ENCODE measurements around the gene KCTD4.

Gene KCTD4

GRCh38 chr13:45174478-45174877 lies 26.4 kb downstream of the KCTD4 start:
- DNase-seq, result no peak

GRCh38 chr13:45168555-45168930 lies 32.3 kb downstream of the KCTD4 start:
- DNase-seq, result no peak

GRCh38 chr13:45167611-45168554 lies 33.0 kb downstream of the KCTD4 start:
- DNase-seq, result no peak

- no peak for DNase-seq
These were observed 34.0 kb downstream of the KCTD4 start for GRCh38 chr13:45166858-45167257.

GRCh38 chr13:45162821-45163220 lies 38.0 kb downstream of the KCTD4 start:
- DNase-seq, result no peak

DNA sequence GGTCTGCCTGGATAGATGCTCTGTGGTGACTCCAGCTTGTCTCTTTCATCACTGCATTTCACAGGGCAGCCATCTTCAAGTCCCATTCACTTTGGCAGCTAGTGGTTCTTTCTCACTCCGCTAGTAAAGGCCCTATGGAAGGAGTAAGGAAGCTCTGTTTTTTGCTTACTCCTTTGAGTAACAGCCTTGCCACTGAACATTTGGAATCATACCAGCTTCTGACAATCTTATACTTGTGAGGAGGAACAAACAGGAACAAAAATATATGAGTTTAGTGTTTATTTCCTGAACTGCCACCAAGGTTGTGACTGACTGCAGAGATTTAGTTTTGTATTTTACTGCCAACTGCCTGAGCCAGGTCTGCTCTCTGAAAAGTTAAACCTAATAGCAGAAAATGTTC lies 38.7 kb downstream of the KCTD4 start:
- DNase-seq, result no peak

GRCh38 chr13:45156565-45157361 lies 44.1 kb downstream of the KCTD4 start:
- DNase-seq, result no peak

DNA sequence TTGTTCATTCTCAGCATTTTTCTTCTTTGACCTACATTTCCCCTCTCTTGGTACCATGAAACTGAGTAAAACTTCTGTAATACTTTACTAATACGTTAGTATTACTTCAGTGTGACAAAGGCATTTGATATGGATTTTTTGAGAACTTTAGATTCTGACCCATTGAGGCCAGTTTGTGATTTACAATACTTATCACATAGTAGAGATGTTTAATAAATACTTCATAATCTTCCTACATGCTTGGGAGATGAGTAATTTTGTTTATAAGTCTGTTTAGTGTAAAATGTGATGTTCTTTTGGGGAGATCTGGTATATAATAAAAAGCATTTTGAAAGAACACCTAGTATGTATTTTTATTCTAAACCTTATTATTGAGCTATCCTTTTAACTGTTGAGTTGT lies 50.9 kb downstream of the KCTD4 start:
- DNase-seq, result no peak

DNA sequence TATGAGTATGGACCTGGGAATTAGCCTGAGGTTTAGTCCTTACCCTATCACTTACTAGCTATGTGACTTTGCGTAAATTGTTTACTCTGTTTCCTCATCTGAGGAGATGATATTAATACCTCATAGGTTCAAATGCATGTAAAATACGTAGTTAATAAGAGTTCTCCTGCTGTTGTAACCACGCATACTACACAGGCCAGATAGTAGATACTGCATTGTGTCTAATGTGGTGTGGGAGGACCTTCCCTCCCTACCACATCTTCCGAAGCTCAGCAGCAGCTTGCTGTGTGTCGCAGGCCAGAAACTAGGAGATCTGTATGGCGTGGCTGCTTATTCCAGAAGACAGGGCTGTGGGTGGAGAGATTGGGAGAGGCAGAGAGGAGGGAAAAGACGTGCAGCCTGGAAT lies 57.5 kb downstream of the KCTD4 start:
- no peak for DNase-seq
